IMR-90 (cell line): ENCODE measurements around the gene ARHGEF10L. TPM values are rescaled to one million over a fixed set of nuclear protein-coding genes. Genes with fewer than 3 reads are reported as not detected.

ENCODE experiments used
- ATAC-seq: fragments of 200-7000 bp; cut with Tn5 transposase; 2 replicates; pipeline ENCODE4 v1.9.1; 2020; ENCODE audit warnings: low read depth, mild to moderate bottlenecking, moderate library complexity
- BruUV-seq: library from RNA; stranded (reverse); fragments of 400-500 nt; replicated peaks from 2 replicates; lab custom pipeline; 2021; lab: Mats Ljungman, UMichigan
- CTCF ChIA-PET: fragments of 300-600 bp; formaldehyde crosslinking; extraction: SDS; loops from one replicate; lab custom pipeline; 2021; ENCODE audit warnings: antibody characterized with exemption; lab: Yijun Ruan, JAX
- POLR2A ChIA-PET: fragments of 300-600 bp; sonication (Branson Sonifier 250); formaldehyde crosslinking; loops from one replicate; lab custom pipeline; 2022; ENCODE audit warnings: antibody characterized with exemption; ENCODE audit not compliant: unreplicated experiment; lab: Charles Lee
- DNase-seq: peaks from one replicate; pipeline ENCODE4 v3.0.0; 2013
- H2AFZ ChIP-seq: replicated peaks from 2 replicates; pipeline ENCODE3; 2013; ENCODE audit warnings: low read length, mild to moderate bottlenecking; ENCODE audit not compliant: poor library complexity
- H2AK5ac ChIP-seq: 2 replicates; pipeline ENCODE4 v1.6.1; 2013; ENCODE audit warnings: low read depth, low read length, inconsistent platforms
- H2AK9ac ChIP-seq: replicated peaks from 2 replicates; pipeline ENCODE3; 2013; ENCODE audit warnings: mild to moderate bottlenecking, low read depth, low read length, moderate library complexity; ENCODE audit not compliant: poor library complexity
- H2BK120ac ChIP-seq: 2 replicates; pipeline ENCODE4 v1.6.1; 2013; ENCODE audit warnings: low read depth, low read length, inconsistent platforms
- H2BK15ac ChIP-seq: 3 replicates; pipeline ENCODE4 v1.6.1; 2013; ENCODE audit warnings: low read depth, low read length, inconsistent platforms
- H2BK20ac ChIP-seq: 2 replicates; pipeline ENCODE4 v1.6.1; 2013; ENCODE audit warnings: low read depth, mild to moderate bottlenecking, inconsistent platforms, low read length, moderate library complexity
- H2BK5ac ChIP-seq: 2 replicates; pipeline ENCODE4 v1.6.1; 2013; ENCODE audit warnings: mild to moderate bottlenecking, low read depth, low read length, inconsistent platforms; ENCODE audit not compliant: poor library complexity, severe bottlenecking
- H3K14ac ChIP-seq: replicated peaks from 2 replicates; pipeline ENCODE4 v1.6.1; 2013; ENCODE audit warnings: low read depth, low read length, inconsistent platforms
- H3K18ac ChIP-seq: 2 replicates; pipeline ENCODE4 v1.6.1; 2013; ENCODE audit warnings: low read depth, low read length, control low read depth
- H3K23ac ChIP-seq: 2 replicates; pipeline ENCODE4 v1.6.1; 2013; ENCODE audit warnings: low read depth, low read length, inconsistent platforms
- H3K27ac ChIP-seq: 2 replicates; pipeline ENCODE4 v1.5.1; 2013; ENCODE audit warnings: mild to moderate bottlenecking, control low read depth, low read length; ENCODE audit not compliant: insufficient read depth
- H3K27me3 ChIP-seq: 2 replicates; pipeline ENCODE4 v1.6.1; 2013; ENCODE audit warnings: low read length; ENCODE audit not compliant: control insufficient read depth, insufficient read depth
- H3K36me3 ChIP-seq: 2 replicates; pipeline ENCODE4 v1.6.1; 2013; ENCODE audit warnings: low read length, mixed read lengths; ENCODE audit not compliant: control insufficient read depth, insufficient read depth
- H3K4ac ChIP-seq: 2 replicates; pipeline ENCODE4 v1.6.1; 2013; ENCODE audit warnings: low read depth, low read length, inconsistent platforms
- H3K4me1 ChIP-seq: 2 replicates; pipeline ENCODE4 v1.6.1; 2013; ENCODE audit warnings: low read length, mixed read lengths; ENCODE audit not compliant: control insufficient read depth, insufficient read depth
- H3K4me2 ChIP-seq: 2 replicates; pipeline ENCODE4 v1.6.1; 2013; ENCODE audit warnings: low read depth, mild to moderate bottlenecking, control low read depth, low read length, moderate library complexity
- H3K4me3 ChIP-seq: 2 replicates; pipeline ENCODE4 v1.5.1; 2013; ENCODE audit warnings: low read depth, mild to moderate bottlenecking, control low read depth, low read length, moderate library complexity; ENCODE audit not compliant: insufficient read depth
- H3K56ac ChIP-seq: 2 replicates; pipeline ENCODE4 v1.6.1; 2013; ENCODE audit warnings: low read length, inconsistent platforms; ENCODE audit not compliant: insufficient read depth; ENCODE audit errors: extremely low read depth
- H3K79me1 ChIP-seq, 2 experiments: 2 replicates each; pipeline ENCODE4 v1.6.1; 2013; ENCODE audit warnings: low read length in 2 of 2, inconsistent platforms in 1 of 2, low read depth in 1 of 2
- H3K9ac ChIP-seq: 2 replicates; pipeline ENCODE4 v1.6.1; 2013; ENCODE audit warnings: low read depth, low read length, control low read depth
- H3K9me1 ChIP-seq: 2 replicates; pipeline ENCODE4 v1.6.1; 2013; ENCODE audit warnings: low read length, inconsistent platforms; ENCODE audit not compliant: insufficient read depth
- H3K9me3 ChIP-seq: 2 replicates; pipeline ENCODE4 v1.6.1; 2013; ENCODE audit warnings: low read length; ENCODE audit not compliant: control insufficient read depth, insufficient read depth
- H4K20me1 ChIP-seq: 2 replicates; pipeline ENCODE4 v1.6.1; 2013; ENCODE audit warnings: low read length, inconsistent platforms; ENCODE audit not compliant: insufficient read depth
- H4K5ac ChIP-seq: 2 replicates; pipeline ENCODE4 v1.6.1; 2013; ENCODE audit warnings: mild to moderate bottlenecking, low read depth, low read length, control low read depth
- H4K8ac ChIP-seq, 2 experiments: 2 replicates each; pipeline ENCODE4 v1.6.1; 2013; ENCODE audit warnings: low read depth in 2 of 2, low read length in 2 of 2, control low read depth in 1 of 2, inconsistent platforms in 1 of 2
- H4K91ac ChIP-seq: 2 replicates; pipeline ENCODE4 v1.6.1; 2013; ENCODE audit warnings: low read depth, low read length, inconsistent platforms; ENCODE audit not compliant: insufficient read depth
- BHLHE40 ChIP-seq: fragments of 150-350 bp; IDR thresholded peaks from 2 replicates; pipeline ENCODE4 v1.6.1; 2016; ENCODE audit warnings: mild to moderate bottlenecking, low read depth, low read length
- CEBPB ChIP-seq: IDR thresholded peaks from 2 replicates; pipeline ENCODE4 v1.6.1; 2012; ENCODE audit warnings: low read depth, low read length, improper control_type of control experiment
- CHD1 ChIP-seq: IDR thresholded peaks from 2 replicates; pipeline ENCODE4 v1.6.1; 2012; ENCODE audit warnings: low read depth, low read length, improper control_type of control experiment
- MAFK ChIP-seq: IDR thresholded peaks from 2 replicates; pipeline ENCODE4 v1.6.1; 2012; ENCODE audit warnings: low read depth, low read length, improper control_type of control experiment
- POLR2A ChIP-seq: IDR thresholded peaks from 2 replicates; pipeline ENCODE4 v1.6.1; 2012; ENCODE audit warnings: mild to moderate bottlenecking, low read depth, low read length
- RFX5 ChIP-seq: IDR thresholded peaks from 2 replicates; pipeline ENCODE4 v1.8.0; 2012; ENCODE audit warnings: low read depth, mild to moderate bottlenecking, low read length, moderate library complexity
- USF2 ChIP-seq: fragments of 150-350 bp; IDR thresholded peaks from 2 replicates; pipeline ENCODE4 v1.6.1; 2017; ENCODE audit warnings: mild to moderate bottlenecking, antibody characterized with exemption, low read length, low read depth
- WGBS, 2 experiments: methylation state at CpG; one replicate each; pipeline versions ENCODE4 v1.1.5 to v1.1.7; 2013; ENCODE audit warnings: missing lambda C conversion rate in 2 of 2; ENCODE audit not compliant: insufficient read length in 1 of 2; ENCODE audit errors: extremely low coverage in 2 of 2; 5-methylcytosine and 5-hydroxymethylcytosine counted together
- dilution Hi-C: fragments of 300-500 bp; cut with HindIII; formaldehyde crosslinking; loops from one replicate; pipeline ENCODE4 v1.14.3; 2018; ENCODE audit warnings: low sequenced_read_pairs; ENCODE audit not compliant: unreplicated experiment
- in situ Hi-C: fragments of 300-500 bp; cut with MboI; formaldehyde crosslinking; loops from 3 replicates; pipeline ENCODE4 v1.14.3; 2019; ENCODE audit warnings: low sequenced_read_pairs, inconsistent platforms, mixed read lengths
- intact Hi-C: fragments of 100-400 bp; cut with micrococcal nuclease; formaldehyde crosslinking; loops from 2 replicates; pipeline ENCODE4 v1.10.0; 2022
- polyA plus RNA-seq, 3 experiments: library from polyadenylated mRNA; depleted of rRNA; stranded (reverse); fragments of >200 nt; gene quantifications; 2 replicates each; pipeline ENCODE4 v1.2.3, GENCODE V29; 2012; ENCODE audit warnings: low replicate concordance in 1 of 3
- total RNA-seq: library from RNA; depleted of rRNA; stranded (reverse); fragments of >200 nt; gene quantifications from 2 replicates; pipeline ENCODE4 v1.2.3, GENCODE V29; 2012

The ARHGEF10L gene
- total and polyA plus RNA-seq, 2 of the 4 experiments (the other 2 are of a cell fraction): 4.8 to 12.4 TPM

GRCh38 chr1:17728123-17728712 is 188.7 kb downstream of the ARHGEF10L start:
- Histone ChIP-seq H4K91ac (no peak overlapping the region), H3K9ac (no peak overlapping the region), H3K4me2 (no peak overlapping the region), H2AFZ (no peak overlapping the region), H3K23ac (no peak overlapping the region), H3K4me3 (no peak overlapping the region), H3K79me1 (no peaks in the 10 kb centered on the region), H2BK15ac (no peak overlapping the region), H2AK9ac (no peak overlapping the region), H3K27ac (no peak overlapping the region), H4K20me1 (no peaks in the 10 kb centered on the region), H3K14ac (no peak overlapping the region), H3K18ac (no peak overlapping the region), H3K9me3 (no peaks in the 10 kb centered on the region; the same call in 1 of the 2 replicates), H3K9me1 (no peaks in the 10 kb centered on the region), H4K8ac (no peak overlapping the region), H3K4ac (no peak overlapping the region), H3K27me3 (peaks cover 11% of the 10 kb centered on the region), H3K56ac (no peak overlapping the region), H4K5ac (no peak overlapping the region), H2BK5ac (no peak overlapping the region), H2BK20ac (no peak overlapping the region), H3K4me1 (no peaks in the 10 kb centered on the region), H2AK5ac (no peak overlapping the region), H2BK120ac (no peak overlapping the region), H3K36me3 (no peaks in the 10 kb centered on the region)
- WGBS, 2 experiments: no CpG with 5 or more reads among the region's 6 CpGs
- dilution Hi-C loops (no loop called here), in situ Hi-C loops (no loop called here), intact Hi-C loops (no loop called here)
- TF ChIP-seq CHD1: no peak
- TF ChIP-seq USF2: no peak
- no peak for TF ChIP-seq BHLHE40
- no peak for TF ChIP-seq CEBPB
- TF ChIP-seq MAFK: no peak
- no peak for TF ChIP-seq RFX5
- TF ChIP-seq POLR2A: no peak
- POLR2A ChIA-PET: no interaction called here
- ATAC-seq: no peak
- CTCF ChIA-PET: no interaction called here
- no TSS peak for BruUV-seq
- no peak for DNase-seq
